NCI-H1417 (cell line): Measurements from ENCODE around the gene BTN3A1.
A peak's percentile ranks its signal among the peaks of the same experiment; 100 is the strongest.

ENCODE experiments used
- DNase-seq, 3 experiments: peaks; one replicate each; lab custom pipeline; 2025; lab: John Stamatoyannopoulos, UW

Gene BTN3A1

GRCh38 chr6:26379740-26380139 is 22.3 kb upstream of the BTN3A1 start:
- DNase-seq, result no peak

- DNase-seq, result no peak
Observed at GRCh38 chr6:26380256-26380655, 21.8 kb upstream of the BTN3A1 start.

- DNase-seq, result no peak
Observed at GRCh38 chr6:26382121-26382520, 20.0 kb upstream of the BTN3A1 start.

GRCh38 chr6:26383624-26384417 is 18.3 kb upstream of the BTN3A1 start:
- peak in 2 of 3 experiments; percentile 19 to 30 for DNase-seq

- no peak for DNase-seq
Observed at GRCh38 chr6:26385734-26386125, 16.3 kb upstream of the BTN3A1 start.

- no peak for DNase-seq
Observed at GRCh38 chr6:26387565-26387964, 14.5 kb upstream of the BTN3A1 start.

- DNase-seq, result no peak
Observed at GRCh38 chr6:26388014-26388413, 14.1 kb upstream of the BTN3A1 start.

GRCh38 chr6:26388441-26388840 is 13.6 kb upstream of the BTN3A1 start:
- DNase-seq, result no peak

GRCh38 chr6:26389349-26389894 is 12.7 kb upstream of the BTN3A1 start:
- no peak for DNase-seq

- DNase-seq, result no peak
Observed at GRCh38 chr6:26390531-26390930, 11.5 kb upstream of the BTN3A1 start.

GRCh38 chr6:26392932-26393636 is 9.0 kb upstream of the BTN3A1 start:
- no peak for DNase-seq

- no peak for DNase-seq
Observed at GRCh38 chr6:26394289-26394688, 7.8 kb upstream of the BTN3A1 start.

- DNase-seq, result no peak
Observed at GRCh38 chr6:26398555-26398954, 3.5 kb upstream of the BTN3A1 start.

GRCh38 chr6:26400626-26401025 is 1.4 kb upstream of the BTN3A1 start:
- DNase-seq, result no peak

GRCh38 chr6:26401389-26401986 is 587 bp upstream of the BTN3A1 start:
- DNase-seq, result peak in 1 of 3 experiments; percentile 32

GRCh38 chr6:26403893-26404292 is 1.8 kb downstream of the BTN3A1 start:
- no peak for DNase-seq

- no peak for DNase-seq
Observed at GRCh38 chr6:26404546-26404945, 2.5 kb downstream of the BTN3A1 start.

- no peak for DNase-seq
Observed at GRCh38 chr6:26408828-26409730, 7.0 kb downstream of the BTN3A1 start.

- no peak for DNase-seq
Observed at GRCh38 chr6:26411751-26412150, 9.7 kb downstream of the BTN3A1 start.

- DNase-seq, result no peak
Observed at GRCh38 chr6:26412228-26412627, 10.2 kb downstream of the BTN3A1 start.

GRCh38 chr6:26412954-26413353 is 10.9 kb downstream of the BTN3A1 start:
- no peak for DNase-seq

GRCh38 chr6:26414281-26414680 is 12.2 kb downstream of the BTN3A1 start:
- DNase-seq, result no peak
